ENCODE measurements around the gene LBX1. TPM values are rescaled to one million over a fixed set of nuclear protein-coding genes. Genes with fewer than 3 reads are reported as not detected.
A peak's percentile ranks its signal among the peaks of the same experiment; 100 is the strongest.
"Not testable (repeated sequence)": the region's sequence is repeated elsewhere in the genome, so short reads cannot be mapped to it uniquely, and the experiment has no call there.

The LBX1 gene
- polyA plus RNA-seq, 1 experiment: not detected

- Histone ChIP-seq H3K27me3 (ENCODE audit: control insufficient read depth, insufficient read depth, low read length) (peaks cover 76% of the 10 kb centered on the region), H3K27ac (ENCODE audit: low read depth, low read length) (no peak overlapping the region), H3K9me3 (ENCODE audit: control insufficient read depth, insufficient read depth, low read length) (peaks cover 6% of the 10 kb centered on the region; the same call in 1 of the 2 replicates), H3K4me3 (ENCODE audit: low read depth, low read length) (no peak overlapping the region)
- CTCF ChIA-PET: interaction anchor here (0.6 to 7.3 kb wide), 103 partner anchors 8 to 626 kb away, joined by 3 to 132 read pairs (median 4); partner anchors contain the start of genes BTRC, DPCD, LBX1 and NPM3
- peak; percentile 92 for TF ChIP-seq CTCF (IDR thresholded peaks at IDR 0.05; ENCODE audit: low read depth, low read length)
- peak; percentile 10 for DNase-seq (ENCODE audit: low read depth, low spot score)
- POLR2A ChIA-PET: no interaction called here
Measured at GRCh38 chr10:101214446-101215396, 14.5 kb downstream of the LBX1 start.

GRCh38 chr10:101208543-101208942 is 20.7 kb downstream of the LBX1 start:
- no peak overlapping the region for H3K27ac ChIP-seq (ENCODE audit: low read depth, low read length)
- no peak for DNase-seq (ENCODE audit: low read depth, low spot score)
- no peak for TF ChIP-seq CTCF (IDR thresholded peaks at IDR 0.05; ENCODE audit: low read depth, low read length)
- no peaks in the 10 kb centered on the region for H3K9me3 ChIP-seq (ENCODE audit: control insufficient read depth, insufficient read depth, low read length)
- no peak overlapping the region for H3K4me3 ChIP-seq (ENCODE audit: low read depth, low read length)
- ChIA-PET POLR2A (no interaction called here), CTCF (interaction anchor here (1.0 kb wide), 1 partner anchor 66 kb away, joined by 3 read pairs; no protein-coding TSS in a partner anchor)
- H3K27me3 ChIP-seq (ENCODE audit: control insufficient read depth, insufficient read depth, low read length): peaks cover 40% of the 10 kb centered on the region

- ChIA-PET POLR2A (no interaction called here), CTCF (interaction anchor here (0.7 to 1.4 kb wide), 2 partner anchors 13 to 574 kb away, joined by 3 read pairs; no protein-coding TSS in a partner anchor)
- no peak for DNase-seq (ENCODE audit: low read depth, low spot score)
- Histone ChIP-seq H3K9me3 (ENCODE audit: control insufficient read depth, insufficient read depth, low read length) (no peaks in the 10 kb centered on the region), H3K4me3 (ENCODE audit: low read depth, low read length) (no peak overlapping the region), H3K27ac (ENCODE audit: low read depth, low read length) (no peak overlapping the region), H3K27me3 (ENCODE audit: control insufficient read depth, insufficient read depth, low read length) (peaks cover 39% of the 10 kb centered on the region)
- TF ChIP-seq CTCF (IDR thresholded peaks at IDR 0.05; ENCODE audit: low read depth, low read length): no peak
Measured at GRCh38 chr10:101207026-101207425, 22.2 kb downstream of the LBX1 start.

GRCh38 chr10:101202667-101203066 is 26.6 kb downstream of the LBX1 start:
- DNase-seq (ENCODE audit: low read depth, low spot score); H3K27ac ChIP-seq (ENCODE audit: low read depth, low read length); H3K4me3 ChIP-seq (ENCODE audit: low read depth, low read length); POLR2A ChIA-PET; H3K9me3 ChIP-seq (ENCODE audit: control insufficient read depth, insufficient read depth, low read length): not testable (repeated sequence)
- peaks cover 20% of the 10 kb centered on the region for H3K27me3 ChIP-seq (ENCODE audit: control insufficient read depth, insufficient read depth, low read length)
- CTCF ChIA-PET: interaction anchor here (2.1 kb wide), 1 partner anchor 11 kb away, joined by 11 read pairs; no protein-coding TSS in a partner anchor

GRCh38 chr10:101198326-101198977 is 30.8 kb downstream of the LBX1 start:
- peaks cover 41% of the 10 kb centered on the region for H3K27me3 ChIP-seq (ENCODE audit: control insufficient read depth, insufficient read depth, low read length)
- H3K9me3 ChIP-seq (ENCODE audit: control insufficient read depth, insufficient read depth, low read length); DNase-seq (ENCODE audit: low read depth, low spot score); POLR2A ChIA-PET; H3K27ac ChIP-seq (ENCODE audit: low read depth, low read length); H3K4me3 ChIP-seq (ENCODE audit: low read depth, low read length): not testable (repeated sequence)
- CTCF ChIA-PET: interaction anchor here (0.7 kb wide), 1 partner anchor 10 kb away, joined by 7 read pairs; no protein-coding TSS in a partner anchor

Data from AG04450 (cell line).